B cell (primary cell): Measurements from ENCODE around the gene STIM1. TPM values are rescaled to one million over a fixed set of nuclear protein-coding genes. Genes with fewer than 3 reads are reported as not detected.

Experiments used
- ATAC-seq: fragments of 200-7000 bp; cut with Tn5 transposase; one replicate; pipeline ENCODE4 v1.10.0; 2021; ENCODE audit warnings: low read depth, mild to moderate bottlenecking, moderate number of reproducible peaks, moderate library complexity
- CTCF ChIA-PET: fragments of 350-600 bp; sonication (Branson Sonifier 250); formaldehyde crosslinking; loops from one replicate; lab custom pipeline; 2021; ENCODE audit warnings: antibody characterized with exemption, inconsistent platforms; lab: Charles Lee
- POLR2A ChIA-PET: fragments of 350-600 bp; sonication (Branson Sonifier 250); formaldehyde crosslinking; loops from one replicate; lab custom pipeline; 2021; ENCODE audit warnings: antibody characterized with exemption; lab: Charles Lee
- DNase-seq: peaks from one replicate; pipeline ENCODE4 v3.0.0; 2013
- H2AFZ ChIP-seq: 2 replicates; pipeline ENCODE4 v1.6.1; 2012; ENCODE audit warnings: mild to moderate bottlenecking, low read depth, low read length; ENCODE audit not compliant: insufficient read depth, poor library complexity, severe bottlenecking
- H3K27ac ChIP-seq, 2 donors: 1 replicate in 1 of 2; 2 replicates in 1 of 2; pipeline ENCODE4 v1.5.1; 2012 to 2013; ENCODE audit warnings: low read length in 2 of 2, mild to moderate bottlenecking in 2 of 2, moderate library complexity in 1 of 2
- H3K27me3 ChIP-seq, 4 experiments: fragments of 200-600 bp in 1 of 4; sonication (generic) in 1 of 4; replicated peaks in 1 of 4; 1 replicate in 2 of 4; 2 replicates in 2 of 4; pipeline versions ENCODE4 v1.6.1 to v1.7.0; 2013 to 2016; ENCODE audit warnings: low read length in 3 of 4, mild to moderate bottlenecking in 2 of 4, mixed read lengths in 1 of 4, moderate library complexity in 1 of 4; ENCODE audit not compliant: insufficient read depth in 4 of 4, control insufficient read depth in 3 of 4; ENCODE audit errors: control extremely low read depth in 1 of 4
- H3K36me3 ChIP-seq, 2 experiments: replicated peaks in 1 of 2; 1 replicate in 1 of 2; 2 replicates in 1 of 2; pipeline versions ENCODE4 v1.6.1 to v1.7.1; 2013; ENCODE audit warnings: low read length in 1 of 2; ENCODE audit not compliant: insufficient read depth in 2 of 2, control insufficient read depth in 1 of 2; ENCODE audit errors: control extremely low read depth in 1 of 2, extremely low read depth in 1 of 2
- H3K4me1 ChIP-seq, 2 donors: fragments of 200-600 bp in 1 of 2; sonication (generic) in 1 of 2; 1 replicate in 1 of 2; 2 replicates in 1 of 2; pipeline versions ENCODE4 v1.5.1 to v1.6.1; 2013 to 2017; ENCODE audit warnings: low read length in 2 of 2; ENCODE audit not compliant: control insufficient read depth in 2 of 2, insufficient read depth in 2 of 2
- H3K4me2 ChIP-seq: replicated peaks from 2 replicates; pipeline ENCODE3; 2012; ENCODE audit warnings: mild to moderate bottlenecking, low read depth, low read length; ENCODE audit not compliant: poor library complexity, severe bottlenecking
- H3K4me3 ChIP-seq, 5 experiments: fragments of 200-600 bp in 1 of 5; sonication (generic) in 1 of 5; 1 replicate in 3 of 5; 2 replicates in 2 of 5; pipeline versions ENCODE4 v1.5.1 to v1.7.0; 2011 to 2016; ENCODE audit warnings: low read length in 4 of 5, mild to moderate bottlenecking in 4 of 5, low read depth in 2 of 5, control low read depth in 1 of 5, moderate library complexity in 1 of 5; ENCODE audit not compliant: insufficient read depth in 1 of 5; ENCODE audit errors: control extremely low read depth in 1 of 5, extremely low read depth in 1 of 5
- H3K79me2 ChIP-seq: fragments of 200-600 bp; sonication (generic); one replicate; pipeline ENCODE4 v1.6.0; 2016; ENCODE audit warnings: low read length; ENCODE audit not compliant: control insufficient read depth, insufficient read depth
- H3K9ac ChIP-seq: fragments of 200-600 bp; sonication (generic); 2 replicates; pipeline ENCODE4 v1.6.1; 2017; ENCODE audit warnings: mild to moderate bottlenecking, low read length, moderate library complexity
- H3K9me3 ChIP-seq, 3 donors: one replicate each; pipeline versions ENCODE4 v1.6.1 to v1.7.1; 2013; ENCODE audit warnings: low read length in 2 of 3; ENCODE audit not compliant: control insufficient read depth in 2 of 3, insufficient read depth in 1 of 3; ENCODE audit errors: control extremely low read depth in 1 of 3
- H4K20me1 ChIP-seq: 2 replicates; pipeline ENCODE4 v1.6.0; 2012; ENCODE audit warnings: mild to moderate bottlenecking, low read length; ENCODE audit not compliant: insufficient read depth, control insufficient read depth, poor library complexity, severe bottlenecking
- H3K27ac Mint-ChIP-seq: one replicate; pipeline ENCODE4 v1.8.0; 2021; ENCODE audit warnings: mixed read lengths
- H3K27me3 Mint-ChIP-seq: one replicate; pipeline ENCODE4 v1.8.0; 2021; ENCODE audit warnings: mixed read lengths
- H3K4me1 Mint-ChIP-seq: one replicate; pipeline ENCODE4 v1.8.0; 2021; ENCODE audit warnings: mixed read lengths
- H3K4me3 Mint-ChIP-seq: one replicate; pipeline ENCODE4 v1.8.0; 2021; ENCODE audit warnings: mixed read lengths
- H3K9me3 Mint-ChIP-seq: one replicate; pipeline ENCODE4 v1.8.0; 2022; ENCODE audit warnings: mixed read lengths; ENCODE audit not compliant: insufficient read depth
- CTCF ChIP-seq: fragments of 200-600 bp; IDR thresholded peaks from one replicate; pipeline ENCODE4 v1.8.0; 2022; ENCODE audit warnings: antibody characterized with exemption, mild to moderate bottlenecking
- EZH2 ChIP-seq: IDR thresholded peaks from 2 replicates; pipeline ENCODE4 v1.6.1; 2012; ENCODE audit warnings: borderline replicate concordance, low read depth, mild to moderate bottlenecking, moderate library complexity, low read length; ENCODE audit not compliant: insufficient read depth, poor library complexity, severe bottlenecking
- WGBS: methylation state at CpG from one replicate; pipeline ENCODE4 v1.1.5; 2013; ENCODE audit warnings: missing lambda C conversion rate; ENCODE audit not compliant: insufficient coverage; 5-methylcytosine and 5-hydroxymethylcytosine counted together
- intact Hi-C: fragments of 100-400 bp; cut with micrococcal nuclease; formaldehyde crosslinking; loops from one replicate; pipeline ENCODE4 v1.10.0; 2022
- polyA plus RNA-seq: library from polyadenylated mRNA; depleted of rRNA; stranded (reverse); fragments of >200 nt; gene quantifications from 2 replicates; pipeline ENCODE4 v1.2.3, GENCODE V29; 2012
- total RNA-seq, 2 donors: library from RNA; stranded (reverse); fragments of 120-200 nt in 1 of 2; gene quantifications; 1 replicate in 1 of 2; 2 replicates in 1 of 2; pipeline versions ENCODE4 v1.2.3 to v1.2.4, GENCODE V29; 2013 to 2022

Gene STIM1
- total and polyA plus RNA-seq, 2 donors (not counting 1 experiment from before 2014, with no cell fraction given): 59.4 to 76.7 TPM

DNA sequence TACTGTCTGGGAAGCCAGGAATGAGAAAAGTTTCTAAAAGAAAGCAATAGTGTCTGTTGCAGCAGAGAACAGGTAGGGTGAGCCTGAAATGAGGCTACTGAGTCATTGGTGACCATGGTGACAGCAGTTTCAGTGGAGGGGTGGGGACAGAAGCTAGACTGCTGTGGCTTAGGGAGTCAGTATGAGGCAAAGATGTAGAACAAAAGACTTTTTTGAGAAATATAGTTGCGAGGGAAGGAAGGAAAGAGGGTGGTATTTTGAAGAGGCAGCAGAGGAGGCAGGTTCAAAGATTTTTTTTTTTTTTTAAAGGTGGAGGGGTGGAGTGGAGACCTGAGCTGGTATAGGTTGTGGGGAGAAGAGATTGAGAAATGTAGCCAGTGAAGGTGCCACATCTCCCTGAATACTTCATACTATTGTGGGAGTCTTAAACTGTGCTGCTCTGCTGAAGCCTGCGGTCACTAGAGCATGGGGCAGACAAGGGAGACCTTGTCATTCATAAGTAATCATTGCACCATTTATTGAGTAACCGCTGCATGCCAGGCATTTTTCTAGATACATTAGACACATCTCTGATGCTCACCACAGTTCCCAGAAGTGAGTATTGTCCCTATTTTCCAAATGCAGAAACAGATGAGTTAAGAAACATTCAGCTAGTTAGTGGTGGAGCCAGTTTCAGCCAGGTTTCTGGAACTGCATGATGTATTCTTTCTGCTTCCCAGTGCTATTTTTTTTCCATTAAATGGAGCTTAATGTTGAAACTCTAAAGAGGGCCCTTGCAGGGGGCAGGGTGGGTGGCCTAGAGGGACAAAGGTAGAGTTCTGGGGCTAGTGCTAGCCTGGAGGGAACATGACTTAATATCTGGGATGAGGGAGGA, 49.9 kb downstream of the STIM1 start:
- ATAC-seq (peak; percentile 63), DNase-seq (no peak)
- ChIA-PET CTCF (interaction anchor here (0.7 to 2.3 kb wide), 4 partner anchors 27 to 167 kb away, joined by 3 to 15 read pairs (median 5); partner anchors contain the start of gene STIM1), POLR2A (interaction anchor here (0.7 to 3.2 kb wide), 3 partner anchors 11 to 50 kb away, joined by 4 to 17 read pairs (median 5); partner anchors contain the start of gene STIM1)
- Mint-ChIP-seq H3K27ac (peak overlapping the region; percentile 37), H3K27me3 (no peaks in the 10 kb centered on the region), H3K4me3 (peak overlapping the region; percentile 49), H3K9me3 (no peaks in the 10 kb centered on the region), H3K4me1 (peaks cover 76% of the 10 kb centered on the region)
- intact Hi-C loops: no loop called here
- no peak overlapping the region for H3K9ac ChIP-seq
- peaks cover 61 to 66% of the 10 kb centered on the region in 2 donors for H3K4me1 ChIP-seq
- H3K4me3 ChIP-seq: no peak overlapping the region
- H3K27me3 ChIP-seq: no peaks in the 10 kb centered on the region
- peaks cover 28% of the 10 kb centered on the region for H4K20me1 ChIP-seq
- 8% methylated on average over 1 of the region's 3 CpGs for WGBS
- no peaks in the 10 kb centered on the region for H3K9me3 ChIP-seq
- H3K4me2 ChIP-seq: peak overlapping the region; percentile 53
- H3K27ac ChIP-seq: peak overlapping the region in 1 of 2 donors; percentile 46
- H2AFZ ChIP-seq: no peak overlapping the region
- TF ChIP-seq CTCF (no peak), EZH2 (no peak)
- no peaks in the 10 kb centered on the region for H3K36me3 ChIP-seq
- H3K79me2 ChIP-seq: peaks cover 98% of the 10 kb centered on the region

GRCh38 chr11:3906166-3906565, 50.7 kb downstream of the STIM1 start:
- H3K36me3 ChIP-seq: no peaks in the 10 kb centered on the region
- H2AFZ ChIP-seq: no peak overlapping the region
- H3K27me3 Mint-ChIP-seq: no peaks in the 10 kb centered on the region
- H3K27ac ChIP-seq: peak overlapping the region in 1 of 2 donors; percentile 46
- H3K4me1 ChIP-seq: peaks cover 58% of the 10 kb centered on the region in 2 donors
- H3K4me2 ChIP-seq: peak overlapping the region; percentile 53
- WGBS: 83% methylated on average over 1 of the region's 2 CpGs
- ChIA-PET CTCF (interaction anchor here (0.6 to 2.3 kb wide), 4 partner anchors 19 to 166 kb away, joined by 3 to 15 read pairs (median 7); partner anchors contain the start of gene STIM1), POLR2A (interaction anchor here (1.4 to 3.2 kb wide), 2 partner anchors 12 to 51 kb away, joined by 4 to 17 read pairs; partner anchors contain the start of gene STIM1)
- TF ChIP-seq CTCF (no peak), EZH2 (no peak)
- H3K4me3 ChIP-seq: no peak overlapping the region
- intact Hi-C loops: no loop called here
- no peaks in the 10 kb centered on the region for H3K9me3 ChIP-seq
- H3K9ac ChIP-seq: no peak overlapping the region
- peaks cover 98% of the 10 kb centered on the region for H3K79me2 ChIP-seq
- DNase-seq (no peak), ATAC-seq (no peak)
- H3K27me3 ChIP-seq: no peaks in the 10 kb centered on the region
- no peak overlapping the region for H3K4me3 Mint-ChIP-seq
- peaks cover 75% of the 10 kb centered on the region for H3K4me1 Mint-ChIP-seq
- no peak overlapping the region for H3K27ac Mint-ChIP-seq
- H3K9me3 Mint-ChIP-seq: no peaks in the 10 kb centered on the region
- peaks cover 28% of the 10 kb centered on the region for H4K20me1 ChIP-seq
